ENCODE measurements around the gene MCM7. TPM values are rescaled to one million over a fixed set of nuclear protein-coding genes. Genes with fewer than 3 reads are reported as not detected.

The MCM7 gene
- total RNA-seq, 1 donor: 28.6 TPM

- peaks cover 29% of the 10 kb centered on the region for H3K9me3 ChIP-seq (ENCODE audit: low read depth, low read length)
Measured at GRCh38 chr7:100075418-100075817, 25.8 kb downstream of the MCM7 start.

GRCh38 chr7:100074841-100075240, 26.4 kb downstream of the MCM7 start:
- Histone ChIP-seq H3K4me1 (ENCODE audit: insufficient read depth, low read length) (peaks cover 2% of the 10 kb centered on the region), H3K9me3 (ENCODE audit: low read depth, low read length) (peaks cover 35% of the 10 kb centered on the region), H3K79me2 (ENCODE audit: insufficient read depth, low read length) (peaks cover 50% of the 10 kb centered on the region), H3K27me3 (ENCODE audit: insufficient read depth, low read length) (no peaks in the 10 kb centered on the region), H3K27ac (ENCODE audit: low read depth, low read length) (no peak overlapping the region), H3K36me3 (ENCODE audit: insufficient read depth, low read length) (peaks cover 87% of the 10 kb centered on the region), H2AFZ (ENCODE audit: low read length) (no peak overlapping the region), H4K20me1 (ENCODE audit: insufficient read depth, low read length) (peaks cover 18% of the 10 kb centered on the region), H3K4me2 (ENCODE audit: insufficient read depth, low read length) (no peak overlapping the region), H3K4me3 (ENCODE audit: insufficient read depth, low read length) (no peak overlapping the region)
- TF ChIP-seq, protein P1, sequence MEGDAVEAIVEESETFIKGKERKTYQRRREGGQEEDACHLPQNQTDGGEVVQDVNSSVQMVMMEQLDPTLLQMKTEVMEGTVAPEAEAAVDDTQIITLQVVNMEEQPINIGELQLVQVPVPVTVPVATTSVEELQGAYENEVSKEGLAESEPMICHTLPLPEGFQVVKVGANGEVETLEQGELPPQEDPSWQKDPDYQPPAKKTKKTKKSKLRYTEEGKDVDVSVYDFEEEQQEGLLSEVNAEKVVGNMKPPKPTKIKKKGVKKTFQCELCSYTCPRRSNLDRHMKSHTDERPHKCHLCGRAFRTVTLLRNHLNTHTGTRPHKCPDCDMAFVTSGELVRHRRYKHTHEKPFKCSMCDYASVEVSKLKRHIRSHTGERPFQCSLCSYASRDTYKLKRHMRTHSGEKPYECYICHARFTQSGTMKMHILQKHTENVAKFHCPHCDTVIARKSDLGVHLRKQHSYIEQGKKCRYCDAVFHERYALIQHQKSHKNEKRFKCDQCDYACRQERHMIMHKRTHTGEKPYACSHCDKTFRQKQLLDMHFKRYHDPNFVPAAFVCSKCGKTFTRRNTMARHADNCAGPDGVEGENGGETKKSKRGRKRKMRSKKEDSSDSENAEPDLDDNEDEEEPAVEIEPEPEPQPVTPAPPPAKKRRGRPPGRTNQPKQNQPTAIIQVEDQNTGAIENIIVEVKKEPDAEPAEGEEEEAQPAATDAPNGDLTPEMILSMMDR (IDR thresholded peaks at IDR 0.05; ENCODE audit: extremely low read depth, low read depth, low read length): no peak
- no peak for DNase-seq (ENCODE audit: insufficient read length, low spot score, missing footprints)

More at GRCh38 chr7:100075418-100075817, 25.8 kb downstream of the MCM7 start:
- Histone ChIP-seq H3K27me3 (ENCODE audit: insufficient read depth, low read length) (no peaks in the 10 kb centered on the region), H4K20me1 (ENCODE audit: insufficient read depth, low read length) (peaks cover 22% of the 10 kb centered on the region), H2AFZ (ENCODE audit: low read length) (no peak overlapping the region), H3K27ac (ENCODE audit: low read depth, low read length) (no peak overlapping the region), H3K36me3 (ENCODE audit: insufficient read depth, low read length) (peaks cover 83% of the 10 kb centered on the region), H3K79me2 (ENCODE audit: insufficient read depth, low read length) (peaks cover 56% of the 10 kb centered on the region), H3K4me1 (ENCODE audit: insufficient read depth, low read length) (peaks cover 7% of the 10 kb centered on the region), H3K4me2 (ENCODE audit: insufficient read depth, low read length) (no peak overlapping the region), H3K4me3 (ENCODE audit: insufficient read depth, low read length) (no peak overlapping the region)
- TF ChIP-seq, protein P1 (IDR thresholded peaks at IDR 0.05; ENCODE audit: extremely low read depth, low read depth, low read length): no peak
- DNase-seq (ENCODE audit: insufficient read length, low spot score, missing footprints): no peak

GRCh38 chr7:100072462-100072861, 28.7 kb downstream of the MCM7 start:
- Histone ChIP-seq H3K4me3 (ENCODE audit: insufficient read depth, low read length) (no peak overlapping the region), H3K79me2 (ENCODE audit: insufficient read depth, low read length) (peaks cover 27% of the 10 kb centered on the region), H3K27me3 (ENCODE audit: insufficient read depth, low read length) (no peaks in the 10 kb centered on the region), H3K4me1 (ENCODE audit: insufficient read depth, low read length) (no peaks in the 10 kb centered on the region), H4K20me1 (ENCODE audit: insufficient read depth, low read length) (peaks cover 5% of the 10 kb centered on the region), H3K9me3 (ENCODE audit: low read depth, low read length) (peaks cover 37% of the 10 kb centered on the region), H3K4me2 (ENCODE audit: insufficient read depth, low read length) (no peak overlapping the region), H3K27ac (ENCODE audit: low read depth, low read length) (no peak overlapping the region), H2AFZ (ENCODE audit: low read length) (no peak overlapping the region), H3K36me3 (ENCODE audit: insufficient read depth, low read length) (peaks cover 79% of the 10 kb centered on the region)
- peak; percentile 13 for DNase-seq (ENCODE audit: insufficient read length, low spot score, missing footprints)
- TF ChIP-seq, protein P1 (IDR thresholded peaks at IDR 0.05; ENCODE audit: extremely low read depth, low read depth, low read length): no peak

DNA sequence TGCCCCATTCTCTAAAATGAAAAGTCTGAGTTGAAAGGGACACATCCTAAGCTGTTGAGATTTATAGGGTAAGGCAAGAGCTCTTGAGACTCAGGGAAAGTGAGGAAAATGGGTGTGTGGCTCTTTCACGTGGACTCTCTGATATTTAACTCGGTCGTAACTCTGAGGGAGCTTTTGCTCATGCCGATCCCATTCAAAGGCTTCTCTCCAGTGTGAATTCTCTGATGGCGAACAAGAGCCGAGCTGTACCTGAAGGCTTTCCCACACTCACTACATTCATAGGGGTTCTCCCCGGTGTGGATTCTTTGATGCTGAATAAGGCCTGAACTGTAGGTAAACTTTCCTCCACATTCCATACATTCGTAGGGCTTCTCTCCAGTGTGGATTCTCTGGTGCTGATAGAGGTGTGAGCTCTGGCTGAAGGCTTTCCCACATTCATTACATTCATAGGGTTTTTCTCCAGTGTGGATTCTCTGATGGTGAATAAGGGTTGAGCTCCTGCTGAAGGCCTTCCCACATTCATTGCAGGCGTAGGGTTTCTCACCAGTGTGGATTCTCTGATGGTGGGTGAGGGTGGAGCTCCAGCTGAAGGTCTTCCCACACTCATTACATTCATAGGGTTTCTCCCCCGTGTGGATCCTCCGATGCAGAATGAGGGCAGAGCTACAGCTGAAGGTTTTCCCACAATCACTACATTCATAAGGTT, 30.0 kb downstream of the MCM7 start:
- TF ChIP-seq, protein P1 (IDR thresholded peaks at IDR 0.05; ENCODE audit: extremely low read depth, low read depth, low read length): no peak
- Histone ChIP-seq H3K4me2 (ENCODE audit: insufficient read depth, low read length) (no peak overlapping the region), H3K27ac (ENCODE audit: low read depth, low read length) (no peak overlapping the region), H3K27me3 (ENCODE audit: insufficient read depth, low read length) (no peaks in the 10 kb centered on the region), H3K4me1 (ENCODE audit: insufficient read depth, low read length) (no peaks in the 10 kb centered on the region), H3K36me3 (ENCODE audit: insufficient read depth, low read length) (peaks cover 68% of the 10 kb centered on the region), H4K20me1 (ENCODE audit: insufficient read depth, low read length) (peaks cover 2% of the 10 kb centered on the region), H2AFZ (ENCODE audit: low read length) (no peak overlapping the region), H3K4me3 (ENCODE audit: insufficient read depth, low read length) (peak overlapping the region; percentile 24), H3K79me2 (ENCODE audit: insufficient read depth, low read length) (peaks cover 16% of the 10 kb centered on the region), H3K9me3 (ENCODE audit: low read depth, low read length) (peaks cover 37% of the 10 kb centered on the region)
- peak; percentile 11 for DNase-seq (ENCODE audit: insufficient read length, low spot score, missing footprints)
